ENCODE measurements around the gene SLIT3. TPM values are rescaled to one million over a fixed set of nuclear protein-coding genes. Genes with fewer than 3 reads are reported as not detected.

The SLIT3 gene
- total RNA-seq, 1 donor from 2014 or later: 3.2 TPM

DNA sequence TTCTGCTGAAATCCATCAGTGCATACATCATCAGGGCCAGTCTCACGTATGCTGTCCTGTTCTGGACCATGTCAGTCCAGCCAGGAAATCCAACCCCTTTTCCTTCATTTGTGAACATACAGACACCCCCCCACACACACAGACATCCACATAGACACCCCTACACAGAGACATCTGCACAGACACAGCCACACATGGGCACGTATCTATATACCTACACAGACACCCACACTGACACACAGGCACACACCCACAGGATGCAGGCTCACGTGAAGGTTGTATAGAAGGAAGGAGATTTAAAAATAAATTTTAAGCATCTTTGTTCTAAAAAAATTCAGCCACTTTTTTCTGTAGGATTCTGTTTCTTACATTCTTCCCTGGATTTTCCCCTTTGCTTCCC, 325.6 kb downstream of the SLIT3 start:
- H3K36me3 Mint-ChIP-seq (ENCODE audit: low read depth, unreplicated experiment): no peaks in the 10 kb centered on the region
- no peaks in the 10 kb centered on the region for H3K9me3 Mint-ChIP-seq (ENCODE audit: unreplicated experiment)
- H3K27me3 Mint-ChIP-seq (ENCODE audit: unreplicated experiment): peaks cover 2% of the 10 kb centered on the region
- H3K27ac Mint-ChIP-seq (ENCODE audit: unreplicated experiment): no peak overlapping the region
- H3K4me1 Mint-ChIP-seq (ENCODE audit: unreplicated experiment): peaks cover 4% of the 10 kb centered on the region
- DNase-seq (ENCODE audit: low spot score): no peak
- TF ChIP-seq, protein P1, sequence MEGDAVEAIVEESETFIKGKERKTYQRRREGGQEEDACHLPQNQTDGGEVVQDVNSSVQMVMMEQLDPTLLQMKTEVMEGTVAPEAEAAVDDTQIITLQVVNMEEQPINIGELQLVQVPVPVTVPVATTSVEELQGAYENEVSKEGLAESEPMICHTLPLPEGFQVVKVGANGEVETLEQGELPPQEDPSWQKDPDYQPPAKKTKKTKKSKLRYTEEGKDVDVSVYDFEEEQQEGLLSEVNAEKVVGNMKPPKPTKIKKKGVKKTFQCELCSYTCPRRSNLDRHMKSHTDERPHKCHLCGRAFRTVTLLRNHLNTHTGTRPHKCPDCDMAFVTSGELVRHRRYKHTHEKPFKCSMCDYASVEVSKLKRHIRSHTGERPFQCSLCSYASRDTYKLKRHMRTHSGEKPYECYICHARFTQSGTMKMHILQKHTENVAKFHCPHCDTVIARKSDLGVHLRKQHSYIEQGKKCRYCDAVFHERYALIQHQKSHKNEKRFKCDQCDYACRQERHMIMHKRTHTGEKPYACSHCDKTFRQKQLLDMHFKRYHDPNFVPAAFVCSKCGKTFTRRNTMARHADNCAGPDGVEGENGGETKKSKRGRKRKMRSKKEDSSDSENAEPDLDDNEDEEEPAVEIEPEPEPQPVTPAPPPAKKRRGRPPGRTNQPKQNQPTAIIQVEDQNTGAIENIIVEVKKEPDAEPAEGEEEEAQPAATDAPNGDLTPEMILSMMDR (IDR thresholded peaks at IDR 0.05; ENCODE audit: unreplicated experiment): no peak
- H3K4me3 Mint-ChIP-seq (ENCODE audit: unreplicated experiment): no peak overlapping the region

DNA sequence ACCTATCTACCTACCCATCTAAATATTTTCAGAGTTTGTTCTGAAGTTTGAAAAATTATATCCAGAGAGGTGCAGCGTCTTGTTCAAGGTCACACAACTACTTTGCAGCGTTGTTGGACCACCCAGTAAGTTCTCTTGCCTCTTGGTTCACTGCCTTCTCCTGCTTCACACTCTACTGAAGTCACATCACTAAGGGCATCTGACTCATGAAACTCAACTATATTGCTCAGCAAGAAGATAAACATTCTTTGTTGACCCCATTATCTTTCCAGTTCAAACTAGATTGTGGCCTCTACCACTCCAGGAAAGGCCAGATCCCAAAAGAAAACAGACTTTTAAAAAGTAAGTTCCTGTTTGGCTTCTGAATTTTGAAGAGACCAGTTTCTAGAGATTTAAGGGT, 326.9 kb downstream of the SLIT3 start:
- TF ChIP-seq, protein P1 (IDR thresholded peaks at IDR 0.05; ENCODE audit: unreplicated experiment): no peak
- Mint-ChIP-seq H3K27me3 (ENCODE audit: unreplicated experiment) (peaks cover 2% of the 10 kb centered on the region), H3K27ac (ENCODE audit: unreplicated experiment) (no peak overlapping the region), H3K9me3 (ENCODE audit: unreplicated experiment) (no peaks in the 10 kb centered on the region), H3K36me3 (ENCODE audit: low read depth, unreplicated experiment) (no peaks in the 10 kb centered on the region), H3K4me3 (ENCODE audit: unreplicated experiment) (no peak overlapping the region), H3K4me1 (ENCODE audit: unreplicated experiment) (peaks cover 4% of the 10 kb centered on the region)
- DNase-seq (ENCODE audit: low spot score): no peak

DNA sequence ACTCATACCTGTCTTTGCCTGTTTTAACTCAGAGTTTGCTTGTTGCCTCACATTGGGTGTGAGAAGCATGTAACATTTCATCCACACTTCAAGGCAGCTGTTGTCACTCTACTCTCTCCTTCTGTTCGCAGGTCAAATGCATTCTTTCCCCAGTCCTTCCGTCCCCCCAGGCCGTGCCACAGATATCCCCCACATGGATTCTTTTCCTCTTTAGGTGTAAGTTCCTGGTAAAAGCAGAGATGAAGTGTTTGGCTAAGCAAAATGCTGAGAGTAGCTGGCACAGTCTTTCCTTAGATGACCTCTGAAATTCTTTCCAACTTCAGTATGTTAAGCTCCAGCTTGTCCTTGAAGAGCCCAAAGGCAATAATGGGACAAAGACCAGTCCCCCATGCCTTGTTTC, 328.2 kb downstream of the SLIT3 start:
- Mint-ChIP-seq H3K27me3 (ENCODE audit: unreplicated experiment) (peaks cover 2% of the 10 kb centered on the region), H3K4me3 (ENCODE audit: unreplicated experiment) (no peak overlapping the region), H3K27ac (ENCODE audit: unreplicated experiment) (no peak overlapping the region), H3K4me1 (ENCODE audit: unreplicated experiment) (peaks cover 4% of the 10 kb centered on the region), H3K36me3 (ENCODE audit: low read depth, unreplicated experiment) (no peaks in the 10 kb centered on the region), H3K9me3 (ENCODE audit: unreplicated experiment) (no peaks in the 10 kb centered on the region)
- TF ChIP-seq, protein P1 (IDR thresholded peaks at IDR 0.05; ENCODE audit: unreplicated experiment): no peak
- no peak for DNase-seq (ENCODE audit: low spot score)

DNA sequence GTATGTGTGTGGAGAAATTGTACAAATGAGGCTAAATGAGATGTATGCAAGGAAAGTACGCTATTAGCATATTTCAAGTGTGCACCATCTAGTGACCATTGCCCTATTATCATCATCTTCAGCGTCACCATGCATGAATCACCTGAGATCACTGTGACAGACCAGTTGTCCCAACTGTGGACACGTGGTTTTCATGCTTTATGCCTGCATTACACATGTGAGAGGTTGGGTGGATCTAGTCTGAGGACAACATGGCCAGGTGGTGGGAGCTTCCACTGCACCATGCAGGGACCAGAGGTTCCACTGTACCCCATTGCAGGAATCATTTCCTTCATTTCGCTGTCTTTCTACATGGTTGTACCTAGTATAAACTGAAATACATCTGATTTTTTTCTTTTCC, 329.8 kb downstream of the SLIT3 start:
- peaks cover 4% of the 10 kb centered on the region for H3K4me1 Mint-ChIP-seq (ENCODE audit: unreplicated experiment)
- TF ChIP-seq, protein P1 (IDR thresholded peaks at IDR 0.05; ENCODE audit: unreplicated experiment): no peak
- no peak overlapping the region for H3K27ac Mint-ChIP-seq (ENCODE audit: unreplicated experiment)
- no peak for DNase-seq (ENCODE audit: low spot score)
- no peaks in the 10 kb centered on the region for H3K9me3 Mint-ChIP-seq (ENCODE audit: unreplicated experiment)
- H3K4me3 Mint-ChIP-seq (ENCODE audit: unreplicated experiment): no peak overlapping the region
- peaks cover 2% of the 10 kb centered on the region for H3K27me3 Mint-ChIP-seq (ENCODE audit: unreplicated experiment)
- H3K36me3 Mint-ChIP-seq (ENCODE audit: low read depth, unreplicated experiment): no peaks in the 10 kb centered on the region

DNA sequence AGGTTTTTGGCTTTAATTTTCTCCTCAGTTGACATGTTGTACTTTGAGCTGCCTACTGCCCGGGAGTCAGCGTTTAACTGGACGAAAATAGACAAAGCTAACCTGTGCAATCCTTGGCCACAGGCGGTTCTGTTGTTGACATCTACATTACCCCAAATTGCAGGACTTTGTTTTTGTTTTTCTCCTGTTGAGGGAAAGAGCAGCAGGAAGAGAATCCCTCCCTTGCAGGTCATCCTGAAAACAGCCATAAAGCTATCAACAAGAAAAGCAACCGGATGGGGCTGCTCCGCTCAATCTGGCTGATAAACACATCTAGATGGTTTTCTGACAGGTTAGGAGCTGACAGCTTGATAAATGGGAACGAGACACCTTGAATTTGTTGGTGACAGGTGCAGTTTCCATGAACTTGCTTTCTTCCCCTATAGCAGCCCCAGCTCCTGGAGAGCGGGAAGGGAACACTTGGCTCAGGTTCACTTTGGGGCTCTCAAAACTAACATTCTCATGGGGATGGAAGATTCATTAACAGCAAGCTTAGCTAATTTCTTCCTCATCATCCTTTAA, 331.5 kb downstream of the SLIT3 start:
- H3K4me3 Mint-ChIP-seq (ENCODE audit: unreplicated experiment): no peak overlapping the region
- H3K36me3 Mint-ChIP-seq (ENCODE audit: low read depth, unreplicated experiment): no peaks in the 10 kb centered on the region
- TF ChIP-seq, protein P1 (IDR thresholded peaks at IDR 0.05; ENCODE audit: unreplicated experiment): no peak
- peaks cover 2% of the 10 kb centered on the region for H3K27me3 Mint-ChIP-seq (ENCODE audit: unreplicated experiment)
- no peaks in the 10 kb centered on the region for H3K9me3 Mint-ChIP-seq (ENCODE audit: unreplicated experiment)
- H3K27ac Mint-ChIP-seq (ENCODE audit: unreplicated experiment): no peak overlapping the region
- H3K4me1 Mint-ChIP-seq (ENCODE audit: unreplicated experiment): peaks cover 4% of the 10 kb centered on the region
- no peak for DNase-seq (ENCODE audit: low spot score)
